ENCODE results near the gene PRCP. TPM values are rescaled to one million over a fixed set of nuclear protein-coding genes. Genes with fewer than 3 reads are reported as not detected.

The PRCP gene
- polyA plus RNA-seq, 4 donors = 6.7 to 76.2 (median 21.0) TPM

- Histone ChIP-seq H3K36me3 (ENCODE audit: control insufficient read depth in 3 of 3, insufficient read depth in 2 of 3, low read depth in 1 of 3, low read length in 3 of 3) (no peaks in the 10 kb centered on the region), H3K4me1 (ENCODE audit: control insufficient read depth in 3 of 3, insufficient read depth in 2 of 3, low read depth in 1 of 3, low read length in 2 of 3) (no peaks in the 10 kb centered on the region), H3K9me3 (ENCODE audit: control insufficient read depth in 2 of 2, insufficient read depth in 1 of 2, low read depth in 1 of 2, low read length in 1 of 2) (peaks cover 0 to 10% of the 10 kb centered on the region in 2 donors), H3K27ac (ENCODE audit: low read depth in 1 of 3, low read length in 2 of 3) (no peak overlapping the region), H3K27me3 (ENCODE audit: control insufficient read depth in 3 of 3, insufficient read depth in 3 of 3, low read length in 3 of 3) (no peaks in the 10 kb centered on the region), H3K4me3 (ENCODE audit: low read depth in 1 of 3, low read length in 3 of 3) (no peak overlapping the region)
- FAIRE-seq = no peak
- WGBS, 3 donors = 77 to 87% (median 82%) methylated on average over 1 of the region's 1 CpG
- DNase-seq = no peak
These were observed 125.0 kb downstream of the PRCP start for GRCh38 chr11:82775218-82775617.

Other genes with a start within 250 kb of the PRCP start
- 1 to 10 TPM in 1 of 4 donors, under 1 TPM in 2, not detected in 1; 0.22 to 5.4 (median 0.49) TPM for gene FAM181B, start 166.6 kb downstream of the PRCP start, polyA plus RNA-seq
- 1 to 10 TPM in 2 of 4 donors, under 1 TPM in 1, not detected in 1; 0.45 to 2.6 (median 2.1) TPM for gene DDIAS, start 1.3 kb upstream of the PRCP start, polyA plus RNA-seq
- gene RAB30, start 171.5 kb upstream of the PRCP start, polyA plus RNA-seq = 10 to 100 TPM in 2 of 4 donors, 1 to 10 TPM in 2; 3.2 to 15.9 (median 8.9) TPM

Data from small intestine (tissue), 7 donors.